Renal cortical epithelial cell (primary cell): ENCODE data around the gene VLDLR. TPM values are rescaled to one million over a fixed set of nuclear protein-coding genes. Genes with fewer than 3 reads are reported as not detected.

Experiments
- DNase-seq: peaks from one replicate; pipeline ENCODE4 v3.0.0-alpha.2; 2011; ENCODE audit warnings: low read depth
- total RNA-seq: library from RNA; depleted of rRNA; stranded (reverse); fragments of >200 nt; gene quantifications from 2 replicates; pipeline ENCODE4 v1.2.3, GENCODE V29; 2014

Gene VLDLR
- 26.2 and 130 TPM in 2 replicates for total RNA-seq

DNA sequence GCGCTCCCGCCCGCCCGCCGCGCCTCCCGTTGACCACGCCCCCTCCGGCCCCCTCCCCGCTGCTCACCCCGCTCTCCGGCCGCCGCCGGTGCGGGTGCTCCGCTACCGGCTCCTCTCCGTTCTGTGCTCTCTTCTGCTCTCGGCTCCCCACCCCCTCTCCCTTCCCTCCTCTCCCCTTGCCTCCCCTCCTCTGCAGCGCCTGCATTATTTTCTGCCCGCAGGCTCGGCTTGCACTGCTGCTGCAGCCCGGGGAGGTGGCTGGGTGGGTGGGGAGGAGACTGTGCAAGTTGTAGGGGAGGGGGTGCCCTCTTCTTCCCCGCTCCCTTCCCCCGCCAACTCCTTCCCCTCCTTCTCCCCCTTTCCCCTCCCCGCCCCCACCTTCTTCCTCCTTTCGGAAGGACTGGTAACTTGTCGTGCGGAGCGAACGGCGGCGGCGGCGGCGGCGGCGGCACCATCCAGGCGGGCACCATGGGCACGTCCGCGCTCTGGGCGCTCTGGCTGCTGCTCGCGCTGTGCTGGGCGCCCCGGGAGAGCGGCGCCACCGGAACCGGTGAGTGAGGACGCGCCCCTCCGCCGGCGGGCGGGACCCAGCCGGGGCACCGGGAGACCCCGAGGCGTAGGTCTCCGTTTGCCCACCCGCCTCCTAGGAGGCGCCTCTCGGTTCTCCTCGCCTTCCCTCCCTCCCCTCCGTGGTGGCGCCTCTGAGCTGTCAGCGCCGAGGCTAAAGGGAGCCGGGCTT, at the start of gene VLDLR:
VLDLR (plus strand) TSS at position 66 of the 739 bp plus-strand sequence; CDS start at position 469, 403 bp downstream.
- no peak for DNase-seq

DNA sequence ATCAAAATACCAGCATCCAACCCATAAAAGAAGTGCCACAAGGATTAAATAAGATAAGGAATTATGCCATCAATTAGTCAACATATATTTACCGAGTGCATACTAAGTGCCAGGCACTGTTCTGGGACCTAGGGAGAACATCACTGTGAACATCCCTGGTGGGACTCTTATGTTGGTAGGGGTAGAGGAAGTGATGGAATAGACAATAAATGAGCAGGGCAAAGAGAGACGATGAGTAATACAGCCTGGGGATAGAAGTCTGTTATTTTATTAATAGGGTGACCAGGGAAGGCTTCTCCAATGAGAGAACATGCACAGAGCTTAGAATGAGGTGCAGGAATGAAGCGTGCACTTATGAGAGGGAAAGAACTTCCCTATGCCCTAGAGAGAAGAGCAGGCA, 47.4 kb upstream of the VLDLR start:
- no peak for DNase-seq

DNA sequence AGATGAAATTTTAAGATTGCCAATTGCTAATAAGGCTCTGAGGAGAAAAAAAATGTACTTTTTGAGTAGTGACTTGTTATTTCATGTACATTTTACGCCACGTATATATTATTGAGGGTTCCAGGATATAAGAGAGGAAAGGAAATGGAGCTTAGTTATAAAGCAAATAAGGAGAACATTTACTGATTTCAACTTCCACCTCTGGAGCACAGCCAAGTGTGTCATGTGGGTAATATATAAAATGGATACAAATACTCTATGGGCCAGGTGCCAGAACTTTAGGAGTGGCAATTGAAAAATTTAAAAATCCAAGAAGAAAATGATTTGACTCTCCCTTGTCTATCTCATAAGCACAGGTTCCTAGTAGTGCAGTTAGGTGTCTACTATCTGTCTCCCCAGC, 45.0 kb upstream of the VLDLR start:
- no peak for DNase-seq

DNA sequence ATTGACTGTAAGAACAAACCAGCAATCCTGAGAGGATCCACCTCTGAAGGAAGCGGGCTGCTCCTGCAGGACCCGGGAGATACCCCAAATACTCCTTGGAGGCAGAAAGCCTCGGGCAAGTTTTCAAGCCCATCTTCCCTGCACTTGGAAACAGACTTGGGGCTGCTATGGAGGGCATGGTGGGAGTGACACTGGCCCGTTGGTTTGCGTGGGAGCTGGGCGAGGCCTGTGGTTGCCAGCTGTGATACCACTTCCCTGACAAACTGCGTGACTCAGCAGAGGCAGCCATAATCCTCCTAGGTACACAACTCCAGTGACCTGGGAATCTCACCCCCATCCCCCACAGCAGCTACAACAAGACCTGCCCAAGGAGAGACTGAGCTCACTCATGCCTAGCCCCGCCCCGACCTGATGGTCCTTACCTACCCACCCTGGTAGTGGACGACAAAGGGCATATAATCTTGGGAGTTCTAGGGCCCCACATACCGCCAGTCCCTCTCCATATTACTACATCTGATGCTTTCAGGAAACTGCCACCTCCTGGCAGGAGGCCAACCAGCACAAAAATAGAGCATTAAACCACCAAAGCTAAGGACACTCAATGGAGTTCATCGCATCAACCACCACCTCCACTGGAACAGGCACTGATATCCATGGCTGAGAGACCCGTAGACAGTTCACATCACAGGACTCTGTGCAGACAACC, 38.1 kb upstream of the VLDLR start:
- no peak for DNase-seq

DNA sequence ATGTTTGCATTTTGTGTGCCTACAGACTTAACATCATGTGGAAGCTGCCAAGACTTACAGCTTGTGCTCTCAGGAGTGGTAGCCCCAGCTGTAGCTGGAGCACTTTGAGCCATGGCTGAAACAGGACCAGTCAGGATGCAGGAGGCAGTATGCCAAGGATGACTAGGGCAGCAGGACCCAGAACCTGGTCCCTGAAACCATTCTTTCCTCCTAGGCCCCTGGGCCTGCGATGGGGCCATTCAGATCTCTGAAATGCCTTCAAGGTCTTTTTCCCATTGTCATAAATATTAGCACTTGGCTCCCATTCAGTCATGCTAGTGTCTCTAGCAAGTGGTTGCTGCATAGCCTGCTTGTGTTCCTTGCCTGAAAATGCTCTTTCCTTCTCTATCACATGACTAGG, 29.6 kb upstream of the VLDLR start:
- DNase-seq = no peak

DNA sequence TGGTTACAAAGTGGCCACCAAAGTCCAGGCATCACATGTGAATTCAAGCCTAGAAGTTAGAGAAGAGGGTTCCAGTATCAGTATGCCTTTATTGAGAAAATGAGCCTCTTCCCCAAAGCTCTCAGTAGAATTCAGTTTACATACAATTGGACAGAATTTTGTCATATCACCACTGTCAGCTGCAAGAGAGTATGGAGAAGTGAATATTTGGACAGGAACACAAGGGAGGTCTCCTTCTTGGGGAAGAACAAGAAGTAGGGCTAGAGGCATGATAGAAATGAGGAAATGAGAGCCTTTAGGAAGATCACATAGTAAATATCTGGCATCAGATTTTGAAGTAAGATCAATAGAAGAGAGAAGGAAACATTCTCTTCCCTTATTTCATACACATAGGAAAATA, 27.8 kb upstream of the VLDLR start:
- no peak for DNase-seq

DNA sequence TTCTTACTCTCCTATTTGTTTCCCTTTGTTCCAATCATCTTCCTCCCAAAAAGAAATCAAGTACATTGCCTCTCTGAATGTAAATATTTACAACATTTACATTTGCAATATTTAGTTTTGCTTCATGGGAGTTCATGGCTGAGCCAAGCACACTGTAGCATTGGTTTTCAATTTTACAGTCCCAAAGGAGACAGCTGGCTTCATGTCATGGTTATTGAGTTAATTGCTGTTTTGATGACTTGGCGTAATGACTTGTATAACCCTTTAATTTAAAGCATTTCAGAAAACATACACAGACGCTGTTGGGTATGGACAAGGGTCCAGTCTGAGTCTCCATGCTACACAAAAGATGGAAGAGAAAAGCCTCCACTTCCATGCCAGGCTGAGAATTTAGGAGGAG, 25.6 kb upstream of the VLDLR start:
- DNase-seq = no peak

DNA sequence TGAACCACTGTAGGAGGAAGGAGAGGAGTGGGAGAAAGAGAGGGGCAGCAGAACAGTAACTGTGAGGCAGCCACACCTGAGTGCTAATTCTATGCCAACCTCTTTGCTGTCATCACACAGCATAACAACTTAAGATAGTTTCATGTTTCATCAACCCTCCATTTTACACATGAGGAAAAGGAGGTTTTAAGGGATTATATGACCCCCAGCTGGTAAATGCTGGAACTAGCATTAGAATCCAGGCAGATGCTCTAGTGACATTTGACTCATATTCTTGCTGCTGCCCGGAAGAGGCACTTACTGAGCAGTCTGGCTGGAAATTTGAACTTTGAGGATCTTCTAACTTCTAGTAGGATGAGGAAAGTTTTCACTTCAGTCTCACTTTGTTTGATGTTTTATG, 24.1 kb upstream of the VLDLR start:
- no peak for DNase-seq

DNA sequence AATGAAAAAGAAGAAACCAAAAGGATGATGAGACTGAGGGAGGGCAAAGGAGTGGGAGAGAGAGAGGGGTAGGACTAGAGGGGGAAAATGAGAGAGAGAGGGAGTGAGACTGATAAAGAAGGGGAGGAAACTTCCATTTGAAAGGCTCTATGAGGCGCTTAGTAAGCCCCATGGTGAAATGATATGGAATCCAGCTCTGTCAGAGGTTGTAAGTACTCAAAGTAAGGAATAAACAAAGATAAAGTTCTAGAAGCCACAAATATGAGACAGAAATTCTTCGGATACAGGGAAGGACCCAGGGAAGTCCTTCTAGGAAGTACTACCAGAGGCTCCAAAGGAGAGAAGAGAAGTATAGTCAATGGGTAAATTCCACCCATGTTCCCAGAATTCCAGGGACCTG, 21.7 kb upstream of the VLDLR start:
- DNase-seq = no peak

DNA sequence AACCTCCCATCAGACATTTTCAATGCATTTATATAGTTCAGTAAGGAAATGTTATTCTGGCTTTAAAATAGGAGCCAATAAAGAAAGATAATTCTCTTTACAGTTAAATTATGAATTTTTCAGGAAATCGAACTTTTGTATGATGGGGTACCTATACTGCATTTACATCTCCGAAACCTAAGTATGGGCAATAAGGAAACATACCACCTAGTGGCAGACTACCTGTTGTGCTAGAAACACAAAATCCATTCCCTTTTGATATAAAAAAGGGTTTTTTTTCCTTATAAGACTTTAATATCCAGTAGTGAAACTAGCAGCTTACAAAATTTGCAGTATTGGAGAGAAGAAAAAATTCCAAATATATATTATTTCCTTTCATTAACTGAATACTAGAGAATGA, 21.3 kb upstream of the VLDLR start:
- DNase-seq = no peak

DNA sequence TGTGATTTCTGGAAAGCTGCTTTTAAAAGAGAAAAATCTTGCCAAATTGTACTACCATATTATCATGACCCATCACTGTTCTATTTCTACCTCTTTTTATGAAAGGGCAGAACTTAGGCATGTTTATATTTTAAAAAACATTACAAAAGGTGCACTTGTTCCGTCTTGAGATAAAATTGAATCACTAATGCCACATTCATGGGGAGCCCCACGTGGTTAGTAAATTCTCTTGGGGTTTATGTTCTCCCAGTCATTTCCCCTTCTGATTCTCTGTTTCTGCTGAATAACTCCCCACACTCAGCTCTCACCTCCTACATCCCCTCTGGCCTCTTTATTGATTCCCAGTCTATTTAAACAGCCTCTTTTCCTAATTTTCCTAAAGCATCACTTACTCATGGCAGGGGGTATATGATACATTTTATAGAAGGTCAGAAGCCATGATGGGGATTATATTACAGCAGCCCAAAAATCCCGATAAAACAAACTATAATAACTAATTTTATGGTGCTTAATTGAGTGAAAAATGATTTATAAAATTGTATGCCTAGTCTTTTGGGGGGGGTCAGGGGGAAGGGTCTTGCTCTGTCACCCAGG, 19.7 kb upstream of the VLDLR start:
- DNase-seq = no peak

DNA sequence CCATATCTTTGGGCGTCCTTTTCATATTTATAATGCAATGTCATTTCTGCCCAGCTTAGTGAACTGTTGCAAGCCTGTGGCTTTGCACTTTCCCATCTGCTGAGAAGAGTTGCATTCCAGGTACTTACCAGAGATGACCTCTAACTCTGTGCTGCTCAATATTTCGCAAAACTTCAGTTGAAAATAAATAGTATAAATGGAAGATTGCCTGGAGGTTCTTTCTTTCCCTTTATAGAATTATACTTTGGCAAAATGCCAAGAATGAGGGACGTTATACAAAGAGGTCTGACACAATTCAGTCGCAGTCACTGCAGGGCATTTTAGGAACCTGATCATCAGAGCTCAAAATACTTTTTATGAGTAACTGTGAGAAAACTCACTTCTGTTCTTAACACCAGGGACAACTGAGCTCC, 18.9 kb upstream of the VLDLR start:
- peak; percentile 70 for DNase-seq

DNA sequence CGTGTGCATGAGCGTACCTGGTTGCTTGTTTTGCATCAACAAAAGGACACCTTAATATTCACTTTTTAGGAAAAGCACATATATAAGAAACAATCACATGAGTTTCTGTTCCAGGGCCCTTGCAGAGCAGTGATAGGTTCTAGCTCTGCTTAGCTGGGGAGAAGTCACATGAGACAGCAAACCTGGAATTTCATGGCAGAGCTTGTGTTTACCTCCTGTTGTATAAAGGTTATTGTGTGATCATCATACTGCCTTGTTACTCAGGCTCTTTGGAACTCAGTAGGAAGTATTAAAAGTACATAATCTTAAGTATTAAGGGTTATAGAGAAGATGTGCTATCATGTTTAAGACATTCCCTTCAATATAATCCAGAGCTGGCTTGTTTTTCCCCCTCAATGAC, 18.0 kb upstream of the VLDLR start:
- peak; percentile 25 for DNase-seq

DNA sequence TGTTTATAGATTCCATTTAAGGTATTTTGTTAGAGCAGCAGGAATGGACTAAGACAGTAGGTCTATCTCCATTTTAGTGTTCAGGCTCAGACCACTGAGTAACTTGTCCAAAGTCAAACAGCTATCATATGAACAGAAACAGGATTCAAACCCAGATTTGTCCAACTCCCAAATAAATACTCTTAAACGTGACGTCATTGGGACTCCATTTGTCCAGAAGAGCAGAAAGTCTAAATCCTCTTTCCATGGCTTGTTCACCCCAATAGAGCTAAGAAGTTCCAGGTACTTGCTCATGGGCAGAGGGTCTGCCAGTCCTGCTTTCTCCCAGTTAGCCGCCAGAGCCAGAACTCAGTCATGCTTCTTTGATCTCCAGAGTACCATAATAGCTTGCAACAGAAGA, 16.3 kb upstream of the VLDLR start:
- no peak for DNase-seq

DNA sequence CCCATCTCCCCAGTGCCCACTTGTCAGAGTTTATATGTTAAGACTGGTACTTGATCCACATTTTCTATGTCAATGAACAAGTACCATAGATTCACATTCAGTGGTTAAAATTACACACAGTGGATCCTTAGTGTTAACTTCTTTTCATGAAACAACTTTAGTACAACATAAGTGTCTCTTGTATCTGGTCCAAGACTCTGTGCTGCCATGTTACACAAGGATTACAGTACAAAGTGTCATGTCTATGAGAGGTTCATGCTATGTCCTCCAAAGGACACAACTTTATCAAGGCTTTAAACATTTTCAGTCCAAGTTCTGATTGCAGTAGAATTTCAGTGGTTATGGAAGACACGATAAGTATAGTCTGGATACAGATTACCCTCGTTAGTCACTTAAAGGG, 13.3 kb upstream of the VLDLR start:
- no peak for DNase-seq

DNA sequence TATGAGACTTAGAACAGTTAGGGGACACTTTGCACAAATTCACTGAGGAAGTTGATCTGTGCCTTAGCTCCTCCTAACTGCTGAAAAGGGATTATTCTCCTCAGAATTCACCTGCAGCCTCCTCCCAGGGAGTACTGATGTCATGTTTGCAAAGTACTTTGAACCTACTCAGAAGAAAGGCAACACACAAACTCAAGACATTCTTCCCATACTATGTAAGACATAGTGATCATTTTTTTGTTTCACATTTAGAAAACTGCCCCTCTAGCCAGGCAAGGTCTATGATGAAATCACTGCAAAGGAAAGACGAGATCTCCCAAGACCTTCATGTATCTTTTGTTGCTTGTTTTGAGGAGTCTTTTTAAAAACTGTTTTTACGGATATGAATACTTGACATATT, 10.6 kb upstream of the VLDLR start:
- no peak for DNase-seq

DNA sequence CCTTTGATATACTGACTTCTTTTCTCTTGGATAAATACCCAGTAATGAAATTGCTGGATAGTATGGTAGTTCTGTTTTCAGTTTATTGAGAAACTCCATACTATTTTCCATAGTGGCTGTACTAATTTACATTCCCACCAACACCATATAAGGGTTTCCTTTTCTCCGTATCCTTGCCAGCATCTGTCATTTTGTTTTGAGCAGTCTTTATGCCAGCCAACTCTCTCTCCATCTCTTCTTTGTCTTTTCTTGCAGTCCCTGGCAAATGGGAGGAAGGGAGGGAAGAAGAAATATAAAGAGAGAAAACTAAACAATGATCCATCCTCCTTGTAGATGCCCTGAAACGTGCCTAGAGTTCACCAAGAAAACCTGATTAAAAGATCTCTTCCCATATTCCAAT, 9.6 kb upstream of the VLDLR start:
- DNase-seq = no peak

DNA sequence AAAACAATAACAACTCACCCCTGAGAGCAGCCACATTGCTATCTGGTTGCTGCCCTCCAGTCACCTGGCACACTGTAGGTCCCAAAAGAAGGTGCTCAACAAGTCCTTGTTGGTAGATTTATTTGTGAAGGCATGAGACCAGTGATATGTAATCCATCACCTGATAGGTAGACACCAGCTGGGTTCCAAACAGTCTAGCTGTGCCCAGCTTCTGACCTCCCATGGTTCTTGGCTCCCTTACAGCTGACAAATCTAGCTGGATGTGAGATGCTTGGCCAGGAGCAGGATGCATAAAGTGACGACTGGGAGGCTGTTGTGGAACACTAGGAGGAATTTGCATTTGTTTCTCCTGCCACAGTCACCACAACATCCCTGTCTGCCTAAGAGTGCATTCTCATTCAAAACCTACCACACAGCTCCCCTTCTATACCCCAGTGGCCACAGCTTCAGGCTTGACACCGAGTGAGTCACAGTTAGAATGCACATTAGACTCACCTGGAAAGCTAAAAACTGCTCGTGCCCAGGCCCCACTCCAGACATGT, 7.8 kb upstream of the VLDLR start:
- peak; percentile 39 for DNase-seq

DNA sequence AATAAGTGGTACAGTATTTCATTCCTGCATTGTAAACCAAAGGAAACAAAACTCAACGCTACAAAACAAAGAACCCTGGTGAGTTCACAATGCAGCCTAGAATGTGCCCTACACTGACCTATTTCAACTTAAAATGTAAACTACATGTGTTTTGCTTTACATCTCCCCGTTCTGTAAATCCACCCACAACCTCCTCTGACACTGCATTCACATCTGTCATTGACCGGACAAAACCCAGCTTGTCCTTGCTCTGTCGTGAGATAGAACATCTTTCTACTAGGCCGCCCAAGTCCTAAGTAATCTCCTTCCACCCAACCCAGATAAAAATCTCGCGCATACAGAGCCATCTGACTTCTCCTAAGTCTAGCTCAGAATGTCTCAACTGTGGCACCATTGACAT, 6.1 kb upstream of the VLDLR start:
- no peak for DNase-seq

DNA sequence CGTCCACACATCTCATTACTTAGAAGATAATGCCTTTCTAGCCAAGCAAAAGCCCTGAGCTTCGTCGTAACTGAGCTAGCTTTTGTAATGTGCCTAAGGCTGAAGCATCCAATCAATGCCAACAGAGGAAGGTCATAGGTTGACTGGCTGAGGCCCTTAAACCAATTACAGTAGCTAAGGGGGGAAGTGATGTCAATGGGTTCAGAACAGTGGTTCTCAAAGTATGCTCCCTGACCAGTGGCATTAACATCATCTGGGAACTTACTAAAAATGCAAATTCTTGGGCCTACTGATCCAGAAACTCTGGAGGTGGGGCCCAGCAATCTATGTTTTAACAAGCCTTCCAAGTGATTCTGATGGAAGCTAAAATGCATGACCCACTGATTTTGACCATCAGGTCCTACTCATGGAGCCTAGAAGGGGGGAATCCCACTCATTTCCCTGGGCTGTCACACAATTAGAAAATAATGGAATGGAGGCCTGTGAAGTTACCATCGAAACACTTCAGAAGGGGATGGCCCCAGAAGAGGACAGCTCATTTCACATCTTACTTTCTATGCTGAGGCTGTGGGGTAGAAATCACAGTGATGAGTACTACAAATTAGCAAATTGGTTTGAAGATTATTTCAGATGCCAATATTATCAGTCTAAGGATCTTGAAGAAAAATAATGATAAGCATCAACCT, 4.8 kb upstream of the VLDLR start:
- no peak for DNase-seq

DNA sequence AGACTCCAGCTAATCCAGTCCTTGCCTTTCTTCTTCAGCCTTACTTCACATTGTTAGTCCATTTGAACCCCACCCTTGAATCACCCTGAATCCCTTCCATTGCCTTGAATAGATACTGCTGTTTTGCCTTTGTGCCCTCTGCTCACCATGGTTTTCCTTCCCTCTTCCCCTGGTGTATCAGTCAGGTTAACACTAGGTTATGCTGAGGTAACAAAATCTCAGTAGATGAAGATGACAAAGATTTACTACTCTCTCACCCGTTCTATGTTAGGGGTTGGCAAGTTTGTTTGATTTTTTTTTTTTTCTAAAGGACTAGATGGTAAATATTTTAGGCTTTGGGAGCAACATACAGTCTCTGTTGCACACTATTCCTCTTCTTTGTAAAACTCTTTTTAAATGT, 3.3 kb upstream of the VLDLR start:
- DNase-seq = no peak
